ENCODE measurements around the gene UHRF2. TPM values are rescaled to one million over a fixed set of nuclear protein-coding genes. Genes with fewer than 3 reads are reported as not detected.

Gene UHRF2
- total RNA-seq, 1 experiment from 2014 or later, result 31.3 TPM

- DNase-seq, result no peak
Observed at GRCh38 chr9:6512085-6512657, 99.2 kb downstream of the UHRF2 start.

DNA sequence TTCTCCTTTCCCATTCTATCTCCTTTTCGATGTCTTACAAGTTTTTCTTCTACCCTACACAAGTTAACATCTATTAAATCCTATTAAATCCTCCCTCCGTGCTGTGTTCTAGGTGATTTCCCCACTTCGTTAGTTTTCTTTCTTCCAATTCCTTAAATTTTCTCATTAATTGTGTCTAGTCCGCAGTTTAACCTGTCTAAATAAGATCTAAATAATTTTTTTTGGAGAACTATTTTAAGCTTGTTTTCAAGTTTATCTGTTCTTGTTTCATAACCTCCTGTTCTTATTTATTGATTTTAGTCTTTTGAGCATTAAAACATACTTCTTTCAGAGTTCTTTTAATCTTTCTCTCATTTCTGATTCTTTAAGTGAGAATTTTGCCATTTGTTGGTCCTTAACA lies 109.3 kb downstream of the UHRF2 start:
- no peaks in the 10 kb centered on the region for H3F3A ChIP-seq (ENCODE audit: low read length, unreplicated experiment)
- CTCF ChIA-PET, result no interaction called here
- no peaks in the 10 kb centered on the region for H3K9me2 ChIP-seq (replicated peaks; ENCODE audit: low read length)
- H2AFZ ChIP-seq (ENCODE audit: low read length), result no peak overlapping the region
- H3K36me3 ChIP-seq (ENCODE audit: low read depth, low read length), result no peaks in the 10 kb centered on the region; the same call in 1 of the 2 replicates
- no peaks in the 10 kb centered on the region for H3K79me2 ChIP-seq (ENCODE audit: low read length)
- ATAC-seq (no peak), DNase-seq (no peak)
- no peak overlapping the region for H3K9ac ChIP-seq (ENCODE audit: low read length)
- H4K20me1 ChIP-seq (ENCODE audit: low read length), result no peaks in the 10 kb centered on the region
- TF ChIP-seq EZH2phosphoT487 (IDR thresholded peaks at IDR 0.05; ENCODE audit: borderline replicate concordance, low read length) (no peak), EZH2 (IDR thresholded peaks at IDR 0.05; ENCODE audit: low read length, unreplicated experiment) (no peak)
- TF ChIP-seq, protein P1, sequence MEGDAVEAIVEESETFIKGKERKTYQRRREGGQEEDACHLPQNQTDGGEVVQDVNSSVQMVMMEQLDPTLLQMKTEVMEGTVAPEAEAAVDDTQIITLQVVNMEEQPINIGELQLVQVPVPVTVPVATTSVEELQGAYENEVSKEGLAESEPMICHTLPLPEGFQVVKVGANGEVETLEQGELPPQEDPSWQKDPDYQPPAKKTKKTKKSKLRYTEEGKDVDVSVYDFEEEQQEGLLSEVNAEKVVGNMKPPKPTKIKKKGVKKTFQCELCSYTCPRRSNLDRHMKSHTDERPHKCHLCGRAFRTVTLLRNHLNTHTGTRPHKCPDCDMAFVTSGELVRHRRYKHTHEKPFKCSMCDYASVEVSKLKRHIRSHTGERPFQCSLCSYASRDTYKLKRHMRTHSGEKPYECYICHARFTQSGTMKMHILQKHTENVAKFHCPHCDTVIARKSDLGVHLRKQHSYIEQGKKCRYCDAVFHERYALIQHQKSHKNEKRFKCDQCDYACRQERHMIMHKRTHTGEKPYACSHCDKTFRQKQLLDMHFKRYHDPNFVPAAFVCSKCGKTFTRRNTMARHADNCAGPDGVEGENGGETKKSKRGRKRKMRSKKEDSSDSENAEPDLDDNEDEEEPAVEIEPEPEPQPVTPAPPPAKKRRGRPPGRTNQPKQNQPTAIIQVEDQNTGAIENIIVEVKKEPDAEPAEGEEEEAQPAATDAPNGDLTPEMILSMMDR (conservative IDR thresholded peaks at IDR 0.05; ENCODE audit: low read depth, low read length), result no peak
- H3K4me1 ChIP-seq (ENCODE audit: insufficient read depth, low read length), result no peaks in the 10 kb centered on the region
- H3K27me3 ChIP-seq (ENCODE audit: low read length), result no peaks in the 10 kb centered on the region
- POLR2A ChIA-PET (ENCODE audit: unreplicated experiment), result no interaction called here
- no peak overlapping the region for H3K4me2 ChIP-seq (ENCODE audit: low read length)
- H3K4me3 ChIP-seq (ENCODE audit: low read length), result no peak overlapping the region
- no TSS peak for BruUV-seq (replicated peaks)
- intact Hi-C loops (cut with micrococcal nuclease), result no loop called here
- H3K9me3 ChIP-seq (ENCODE audit: low read length), result no peaks in the 10 kb centered on the region
- H3K27ac ChIP-seq (ENCODE audit: low read length), result no peak overlapping the region

More at GRCh38 chr9:6512085-6512657, 99.2 kb downstream of the UHRF2 start:
- H3K4me2 ChIP-seq (ENCODE audit: low read length), result no peak overlapping the region
- no peaks in the 10 kb centered on the region for H3K27me3 ChIP-seq (ENCODE audit: low read length)
- no peaks in the 10 kb centered on the region for H3F3A ChIP-seq (ENCODE audit: low read length, unreplicated experiment)
- TF ChIP-seq EZH2phosphoT487 (IDR thresholded peaks at IDR 0.05; ENCODE audit: borderline replicate concordance, low read length) (no peak), EZH2 (IDR thresholded peaks at IDR 0.05; ENCODE audit: low read length, unreplicated experiment) (no peak)
- TF ChIP-seq, protein P1 (conservative IDR thresholded peaks at IDR 0.05; ENCODE audit: low read depth, low read length), result no peak
- no peaks in the 10 kb centered on the region for H3K9me3 ChIP-seq (ENCODE audit: low read length)
- BruUV-seq (replicated peaks), result no TSS peak
- intact Hi-C loops (cut with micrococcal nuclease), result no loop called here
- ChIA-PET CTCF (no interaction called here), POLR2A (ENCODE audit: unreplicated experiment) (interaction anchor here (0.6 kb wide), 1 partner anchor 129 kb away, joined by 4 read pairs; no protein-coding TSS in a partner anchor)
- H3K4me3 ChIP-seq (ENCODE audit: low read length), result no peak overlapping the region
- H3K36me3 ChIP-seq (ENCODE audit: low read depth, low read length), result peaks cover 3% of the 10 kb centered on the region; the same call in 1 of the 2 replicates
- no peaks in the 10 kb centered on the region for H4K20me1 ChIP-seq (ENCODE audit: low read length)
- H2AFZ ChIP-seq (ENCODE audit: low read length), result no peak overlapping the region
- H3K4me1 ChIP-seq (ENCODE audit: insufficient read depth, low read length), result no peaks in the 10 kb centered on the region
- no peak for ATAC-seq
- no peak overlapping the region for H3K9ac ChIP-seq (ENCODE audit: low read length)
- no peak overlapping the region for H3K27ac ChIP-seq (ENCODE audit: low read length)
- no peaks in the 10 kb centered on the region for H3K79me2 ChIP-seq (ENCODE audit: low read length)
- no peaks in the 10 kb centered on the region for H3K9me2 ChIP-seq (replicated peaks; ENCODE audit: low read length)

DNA sequence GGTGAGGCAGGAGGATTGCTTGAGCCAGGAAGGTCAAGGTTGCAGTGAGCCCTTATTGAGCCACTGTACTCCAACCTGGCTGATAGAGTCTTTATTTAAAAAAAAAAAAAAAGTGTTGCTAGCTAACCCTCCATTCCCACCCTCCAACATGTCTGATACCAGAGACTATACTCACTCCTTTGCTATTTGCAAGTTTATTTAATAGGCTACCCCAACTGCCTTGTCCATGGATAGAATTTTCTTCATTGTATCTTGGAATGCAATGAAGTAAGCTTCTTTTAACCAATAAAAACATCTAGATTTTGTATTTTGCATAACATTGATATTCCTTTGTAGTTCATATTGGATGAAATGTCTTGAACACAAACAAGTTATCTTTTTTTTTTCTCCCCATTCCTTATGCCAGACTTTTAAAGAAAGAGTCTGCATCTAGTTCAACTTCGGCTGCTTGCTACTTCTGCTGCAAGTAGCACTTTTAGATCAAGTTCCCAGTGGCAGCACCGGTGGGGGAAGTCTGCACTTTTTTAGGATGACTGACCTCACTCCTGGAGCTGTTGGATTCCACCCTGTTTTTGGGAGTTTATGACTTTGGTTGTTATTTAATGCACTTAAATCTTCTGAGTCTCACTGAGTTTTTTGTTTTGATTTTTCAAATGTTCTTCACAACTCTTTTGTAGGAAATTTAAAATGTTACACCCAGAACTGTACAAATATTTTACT lies 112.5 kb downstream of the UHRF2 start:
- intact Hi-C loops (cut with micrococcal nuclease), result no loop called here
- Histone ChIP-seq H3K9ac (ENCODE audit: low read length) (no peak overlapping the region), H3K4me3 (ENCODE audit: low read length) (no peak overlapping the region), H2AFZ (ENCODE audit: low read length) (no peak overlapping the region), H3K79me2 (ENCODE audit: low read length) (no peaks in the 10 kb centered on the region), H4K20me1 (ENCODE audit: low read length) (no peaks in the 10 kb centered on the region), H3K4me1 (ENCODE audit: insufficient read depth, low read length) (no peaks in the 10 kb centered on the region), H3K9me2 (replicated peaks; ENCODE audit: low read length) (no peaks in the 10 kb centered on the region), H3F3A (ENCODE audit: low read length, unreplicated experiment) (no peaks in the 10 kb centered on the region), H3K27ac (ENCODE audit: low read length) (no peak overlapping the region), H3K27me3 (ENCODE audit: low read length) (no peaks in the 10 kb centered on the region), H3K9me3 (ENCODE audit: low read length) (no peaks in the 10 kb centered on the region), H3K4me2 (ENCODE audit: low read length) (no peak overlapping the region), H3K36me3 (ENCODE audit: low read depth, low read length) (no peaks in the 10 kb centered on the region)
- POLR2A ChIA-PET (ENCODE audit: unreplicated experiment), result no interaction called here
- DNase-seq, result no peak
- no TSS peak for BruUV-seq (replicated peaks)
- no peak for ATAC-seq
- CTCF ChIA-PET, result interaction anchor here (0.6 kb wide), 1 partner anchor 200 kb away, joined by 3 read pairs; no protein-coding TSS in a partner anchor
- TF ChIP-seq EZH2phosphoT487 (IDR thresholded peaks at IDR 0.05; ENCODE audit: borderline replicate concordance, low read length), result no peak
- no peak for TF ChIP-seq EZH2 (IDR thresholded peaks at IDR 0.05; ENCODE audit: low read length, unreplicated experiment)
- TF ChIP-seq, protein P1 (conservative IDR thresholded peaks at IDR 0.05; ENCODE audit: low read depth, low read length), result no peak
